Left lung (tissue), 10 donors: ENCODE measurements around the gene HCK. TPM values are rescaled to one million over a fixed set of nuclear protein-coding genes. Genes with fewer than 3 reads are reported as not detected.
"Not testable (repeated sequence)": the region's sequence is repeated elsewhere in the genome, so short reads cannot be mapped to it uniquely, and the experiment has no call there.

Source experiments
- ATAC-seq: fragments of 200-7000 bp; cut with Tn5 transposase; one replicate; pipeline ENCODE4 v1.9.1; 2020; ENCODE audit warnings: moderate library complexity
- DNase-seq, 4 donors: peaks; one replicate each; pipeline ENCODE4 v3.0.0-alpha.2; 2013 to 2020
- H3K27ac ChIP-seq, 2 donors: fragments of 200-600 bp; sonication (generic) in 1 of 2; one replicate each; pipeline versions ENCODE4 v1.5.0 to v1.8.0; 2020 to 2021
- H3K27me3 ChIP-seq, 2 donors: fragments of 200-600 bp; sonication (generic) in 1 of 2; one replicate each; pipeline versions ENCODE4 v1.5.0 to v1.8.0; 2020 to 2021
- H3K36me3 ChIP-seq, 2 donors: fragments of 200-600 bp; sonication (generic) in 1 of 2; one replicate each; pipeline versions ENCODE4 v1.5.0 to v1.8.0; 2020 to 2021
- H3K4me1 ChIP-seq, 2 donors: fragments of 200-600 bp; one replicate each; pipeline ENCODE4 v1.8.0; 2021
- H3K4me3 ChIP-seq, 2 donors: fragments of 200-600 bp; sonication (generic) in 1 of 2; one replicate each; pipeline versions ENCODE4 v1.5.0 to v1.8.0; 2020 to 2021; ENCODE audit warnings: mild to moderate bottlenecking in 1 of 2
- H3K9me3 ChIP-seq, 2 donors: fragments of 200-600 bp; sonication (generic) in 1 of 2; one replicate each; pipeline versions ENCODE4 v1.5.0 to v1.8.0; 2020 to 2021
- intact Hi-C, 2 donors: fragments of 100-400 bp; cut with DNase I; formaldehyde crosslinking; loops; one replicate each; pipeline versions ENCODE4 v1.11.2 to v1.14.2; 2022
- polyA plus RNA-seq, 6 donors: library from polyadenylated mRNA; unstranded; fragments of 120-200 nt; gene quantifications; one replicate each; pipeline ENCODE4 v1.2.1, GENCODE V29; 2013; ENCODE audit not compliant: insufficient read length in 6 of 6
- total RNA-seq, 2 donors: library from RNA; stranded (reverse); fragmentation: NEBNext Ultra II Directional; extraction: Animal tissue kit (Norgen Biotek cat#: 25700); gene quantifications; one replicate each; pipeline ENCODE4 v1.2.1, GENCODE V29; 2021
- TF ChIP-seq, protein P1 (sequence below), 2 donors: fragments of 200-600 bp; sonication (generic) in 1 of 2; IDR thresholded peaks; one replicate each; pipeline versions ENCODE4 v1.5.0 to v1.8.0; 2021; ENCODE audit warnings: antibody characterized with exemption in 2 of 2
- donor health status: DM: no; HTN: yes; CAD: no.
- donor health status: DM: no; HTN: no; CAD: no.

The HCK gene
- total and polyA plus RNA-seq, 8 donors = 3.0 to 110 (median 5.0) TPM

DNA sequence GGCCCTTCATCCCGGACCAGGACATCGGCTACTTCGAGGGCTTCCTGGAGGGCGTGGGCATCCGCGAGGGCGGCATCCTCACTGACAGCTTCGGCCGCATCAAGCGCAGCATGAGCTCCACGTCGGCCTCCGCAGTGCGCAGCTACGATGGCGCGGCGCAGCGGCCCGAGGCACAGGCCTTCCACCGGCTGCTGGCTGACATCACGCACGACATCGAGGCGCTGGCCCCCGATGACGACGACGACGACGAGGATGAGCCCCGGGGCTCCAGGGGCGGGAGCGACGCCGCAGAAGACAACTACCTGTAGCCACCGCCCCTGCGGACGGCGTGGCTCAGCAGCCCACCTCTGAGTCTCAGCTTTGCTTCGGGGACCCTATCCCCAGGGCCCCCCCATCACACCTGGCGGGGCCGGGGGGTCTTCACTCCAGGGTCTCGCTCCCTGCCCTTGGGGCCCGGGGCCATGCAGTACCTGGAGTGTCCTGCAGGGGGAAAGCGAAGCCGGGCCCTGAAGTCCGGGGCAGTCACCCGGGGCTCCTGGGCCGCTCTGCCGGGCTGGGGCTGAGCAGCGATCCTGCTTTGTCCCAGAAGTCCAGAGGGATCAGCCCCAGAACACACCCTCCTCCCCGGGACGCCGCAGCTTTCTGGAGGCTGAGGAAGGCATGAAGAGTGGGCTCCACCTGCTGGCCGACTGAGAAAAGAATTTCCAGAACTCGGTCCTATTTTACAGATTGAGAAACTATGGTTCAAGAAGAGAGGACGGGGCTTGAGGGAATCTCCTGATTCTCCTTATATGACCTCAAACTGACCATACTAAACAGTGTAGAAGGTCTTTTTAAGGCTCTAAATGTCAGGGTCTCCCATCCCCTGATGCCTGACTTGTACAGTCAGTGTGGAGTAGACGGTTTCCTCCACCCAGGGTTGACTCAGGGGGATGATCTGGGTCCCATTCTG lies 20.8 kb upstream of the HCK start:
- TF ChIP-seq, protein P1, sequence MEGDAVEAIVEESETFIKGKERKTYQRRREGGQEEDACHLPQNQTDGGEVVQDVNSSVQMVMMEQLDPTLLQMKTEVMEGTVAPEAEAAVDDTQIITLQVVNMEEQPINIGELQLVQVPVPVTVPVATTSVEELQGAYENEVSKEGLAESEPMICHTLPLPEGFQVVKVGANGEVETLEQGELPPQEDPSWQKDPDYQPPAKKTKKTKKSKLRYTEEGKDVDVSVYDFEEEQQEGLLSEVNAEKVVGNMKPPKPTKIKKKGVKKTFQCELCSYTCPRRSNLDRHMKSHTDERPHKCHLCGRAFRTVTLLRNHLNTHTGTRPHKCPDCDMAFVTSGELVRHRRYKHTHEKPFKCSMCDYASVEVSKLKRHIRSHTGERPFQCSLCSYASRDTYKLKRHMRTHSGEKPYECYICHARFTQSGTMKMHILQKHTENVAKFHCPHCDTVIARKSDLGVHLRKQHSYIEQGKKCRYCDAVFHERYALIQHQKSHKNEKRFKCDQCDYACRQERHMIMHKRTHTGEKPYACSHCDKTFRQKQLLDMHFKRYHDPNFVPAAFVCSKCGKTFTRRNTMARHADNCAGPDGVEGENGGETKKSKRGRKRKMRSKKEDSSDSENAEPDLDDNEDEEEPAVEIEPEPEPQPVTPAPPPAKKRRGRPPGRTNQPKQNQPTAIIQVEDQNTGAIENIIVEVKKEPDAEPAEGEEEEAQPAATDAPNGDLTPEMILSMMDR (IDR thresholded peaks at IDR 0.05) = peak; percentile 89 to 97
- DNase-seq (peak; percentile 54 to 92 (median 79)), ATAC-seq (peak; percentile 92)
- peak overlapping the region in 1 of 2 donors; percentile 29 for H3K4me3 ChIP-seq
- peaks cover 3 to 34% of the 10 kb centered on the region in 2 donors for H3K27me3 ChIP-seq
- peaks cover 5 to 56% of the 10 kb centered on the region in 2 donors for H3K4me1 ChIP-seq
- H3K9me3 ChIP-seq = no peaks in the 10 kb centered on the region
- peak overlapping the region in 1 of 2 donors; percentile 87 for H3K27ac ChIP-seq
- intact Hi-C loops = no loop called here
- H3K36me3 ChIP-seq = no peaks in the 10 kb centered on the region

DNA sequence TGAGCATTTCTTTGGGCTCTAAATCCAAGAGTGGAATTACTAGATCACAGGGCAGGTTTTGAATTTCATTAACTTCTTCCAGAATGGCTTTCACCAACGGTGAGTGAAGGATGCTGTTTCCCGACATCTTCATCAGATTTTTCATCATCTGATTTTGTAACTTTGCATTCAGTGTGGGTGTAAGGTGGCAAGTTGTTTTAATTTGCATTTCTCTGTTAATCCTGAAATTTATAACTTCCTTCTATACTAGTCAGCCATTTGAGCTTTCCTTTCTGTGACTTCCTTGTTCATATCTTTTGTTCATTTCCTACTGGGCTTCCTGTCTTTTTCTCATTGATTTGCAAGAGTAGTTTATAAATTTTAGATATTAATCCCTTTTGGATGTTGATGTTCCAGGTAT lies 18.7 kb upstream of the HCK start:
- no peak overlapping the region for H3K4me3 ChIP-seq
- TF ChIP-seq, protein P1 (IDR thresholded peaks at IDR 0.05) = no peak
- H3K36me3 ChIP-seq = no peaks in the 10 kb centered on the region
- H3K9me3 ChIP-seq = no peaks in the 10 kb centered on the region
- peaks cover 5 to 73% of the 10 kb centered on the region in 2 donors for H3K4me1 ChIP-seq
- no peak for ATAC-seq
- H3K27ac ChIP-seq = peak overlapping the region in 1 of 2 donors; percentile 87
- no peak for DNase-seq
- peaks cover 3 to 39% of the 10 kb centered on the region in 2 donors for H3K27me3 ChIP-seq
- intact Hi-C loops = no loop called here

DNA sequence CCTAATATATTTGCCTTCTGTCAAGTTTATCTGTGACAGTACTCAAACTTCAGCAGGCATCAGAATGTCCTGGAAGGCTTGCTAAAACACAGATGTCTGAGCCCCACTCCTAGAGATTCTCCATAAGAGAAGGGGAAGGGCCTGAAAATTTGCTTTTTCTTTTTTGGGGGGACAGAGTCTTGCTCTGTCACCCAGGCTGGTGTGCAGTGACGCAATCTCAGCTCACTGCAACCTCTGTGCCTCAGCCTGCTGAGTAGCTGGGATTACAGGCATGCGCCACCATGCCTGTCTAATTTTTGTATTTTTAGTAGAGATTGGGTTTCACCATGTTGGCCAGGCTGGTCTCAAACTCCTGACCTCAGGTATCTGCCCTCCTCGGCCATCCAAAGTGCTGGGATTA lies 18.3 kb upstream of the HCK start:
- H3K4me3 ChIP-seq, H3K36me3 ChIP-seq, intact Hi-C loops, ATAC-seq, H3K9me3 ChIP-seq: not testable (repeated sequence)
- Histone ChIP-seq H3K27ac (peak overlapping the region in 1 of 2 donors; percentile 87), H3K27me3 (peaks cover 3 to 39% of the 10 kb centered on the region in 2 donors), H3K4me1 (peaks cover 5 to 77% of the 10 kb centered on the region in 2 donors)
- DNase-seq = peak in 1 of 4 donors; percentile 69

DNA sequence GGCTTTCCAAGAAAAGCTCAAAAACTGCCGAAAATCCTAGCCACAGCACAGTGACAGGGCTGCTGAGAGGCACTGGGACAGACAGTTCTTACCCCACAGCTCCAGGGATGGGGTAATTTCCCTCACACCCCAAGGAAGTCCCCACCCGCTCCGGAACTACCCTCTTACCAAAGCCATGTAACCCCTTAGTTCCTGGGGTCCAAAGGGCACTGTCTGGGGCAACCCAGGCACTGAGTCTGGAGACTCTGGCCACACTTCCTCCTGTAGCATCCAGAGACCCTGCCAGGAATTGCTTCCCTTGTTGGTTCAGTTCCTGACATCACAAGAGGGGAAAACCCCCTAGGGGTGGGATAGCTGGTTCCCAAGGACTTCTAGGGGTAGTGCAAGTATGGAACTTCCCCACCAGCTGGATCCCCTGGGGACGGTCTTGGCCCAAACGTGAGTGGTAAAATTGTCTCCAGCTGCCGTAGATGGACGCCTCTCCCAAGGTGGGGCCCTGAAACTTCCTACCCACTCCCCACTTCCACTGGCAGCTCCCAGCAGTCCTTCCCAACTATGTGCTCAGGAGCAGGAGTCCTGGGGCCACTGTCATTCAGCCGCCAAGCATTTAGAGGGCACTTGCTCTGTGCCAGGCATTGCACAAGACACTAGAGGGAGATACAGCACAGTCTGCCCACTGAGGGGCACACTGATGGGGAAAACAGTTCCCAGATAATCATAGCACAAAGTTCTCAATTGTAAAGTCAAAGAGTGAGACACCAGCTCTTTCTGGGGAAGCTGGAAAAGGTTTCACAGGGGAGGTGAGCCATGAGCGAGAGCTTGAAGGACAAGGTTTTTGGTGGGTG lies 17.2 kb upstream of the HCK start:
- peak in 2 of 4 donors; percentile 44 to 58 for DNase-seq
- no peak overlapping the region for H3K4me3 ChIP-seq
- no peaks in the 10 kb centered on the region for H3K9me3 ChIP-seq
- TF ChIP-seq, protein P1 (IDR thresholded peaks at IDR 0.05) = no peak
- H3K27ac ChIP-seq = peak overlapping the region in 1 of 2 donors; percentile 87
- peak; percentile 40 for ATAC-seq
- peaks cover 3 to 39% of the 10 kb centered on the region in 2 donors for H3K27me3 ChIP-seq
- H3K36me3 ChIP-seq = no peaks in the 10 kb centered on the region
- peaks cover 5 to 86% of the 10 kb centered on the region in 2 donors for H3K4me1 ChIP-seq
- intact Hi-C loops = no loop called here

DNA sequence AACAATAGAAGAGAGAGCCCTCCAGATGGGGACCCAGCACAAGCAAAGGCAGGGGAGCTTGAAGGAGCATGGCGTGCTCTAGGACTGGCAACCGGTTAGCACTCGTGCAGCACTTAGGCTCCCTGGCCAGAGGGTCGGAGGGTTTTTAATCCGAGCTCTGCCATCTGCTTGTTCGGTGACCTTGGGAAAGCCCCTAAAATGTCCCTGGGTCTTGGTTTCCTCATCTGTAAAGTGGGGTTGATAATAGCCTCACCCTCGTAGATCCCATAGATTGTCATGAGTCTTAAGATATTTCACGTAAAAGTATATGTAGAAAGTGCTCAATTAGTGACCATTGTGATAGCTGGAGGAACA lies 16.6 kb upstream of the HCK start:
- H3K27ac ChIP-seq = peak overlapping the region in 1 of 2 donors; percentile 87
- intact Hi-C loops = no loop called here
- peaks cover 5 to 87% of the 10 kb centered on the region in 2 donors for H3K4me1 ChIP-seq

More for the DNA sequence above, 16.6 kb upstream of the HCK start:
- no peaks in the 10 kb centered on the region for H3K36me3 ChIP-seq
- no peaks in the 10 kb centered on the region for H3K9me3 ChIP-seq
- TF ChIP-seq, protein P1 (IDR thresholded peaks at IDR 0.05) = no peak
- DNase-seq = peak in 1 of 4 donors; percentile 34
- no peak for ATAC-seq
- no peak overlapping the region for H3K4me3 ChIP-seq
- peaks cover 3 to 39% of the 10 kb centered on the region in 2 donors for H3K27me3 ChIP-seq
